Measurements from ENCODE around the gene EIF5AL1. TPM values are rescaled to one million over a fixed set of nuclear protein-coding genes. Genes with fewer than 3 reads are reported as not detected.

Gene EIF5AL1
- total and polyA plus RNA-seq, 2 of the 4 experiments (the other 2 are of a cell fraction) = 1.1 to 1.4 TPM

GRCh38 chr10:79547973-79548372, 35.6 kb downstream of the EIF5AL1 start:
- ATAC-seq (ENCODE audit: low read depth) = no peak
- CTCF ChIA-PET = no interaction called here

More at GRCh38 chr10:79547973-79548372, 35.6 kb downstream of the EIF5AL1 start:
- no CpG with 5 or more reads among the region's 3 CpGs for WGBS, 2 experiments (ENCODE audit: extremely low coverage in 2 of 2, insufficient read length in 1 of 2)
- Histone ChIP-seq H3K27ac (ENCODE audit: insufficient read depth, low read length) (no peak overlapping the region), H3K27me3 (ENCODE audit: control insufficient read depth, insufficient read depth, low read length) (peaks cover 38% of the 10 kb centered on the region), H3K79me1 (ENCODE audit: low read depth in 1 of 2, low read length in 2 of 2) (no peaks in the 10 kb centered on the region), H3K18ac (ENCODE audit: low read depth, low read length) (no peak overlapping the region), H3K9me1 (ENCODE audit: insufficient read depth, low read length) (no peaks in the 10 kb centered on the region), H2BK5ac (ENCODE audit: low read depth, low read length, poor library complexity, severe bottlenecking) (no peak overlapping the region), H2AK9ac (replicated peaks; ENCODE audit: low read depth, low read length, poor library complexity) (no peak overlapping the region), H2BK15ac (ENCODE audit: low read depth, low read length) (no peak overlapping the region), H4K20me1 (ENCODE audit: insufficient read depth, low read length) (no peaks in the 10 kb centered on the region; the same call in 1 of the 2 replicates), H2AK5ac (ENCODE audit: low read depth, low read length) (no peak overlapping the region), H3K9me3 (ENCODE audit: control insufficient read depth, insufficient read depth, low read length) (no peaks in the 10 kb centered on the region), H2BK20ac (ENCODE audit: low read depth, low read length) (no peak overlapping the region), H3K23ac (ENCODE audit: low read depth, low read length) (no peak overlapping the region), H3K4me2 (ENCODE audit: low read depth, low read length) (no peak overlapping the region), H2BK120ac (ENCODE audit: low read depth, low read length) (no peak overlapping the region), H2AFZ (replicated peaks; ENCODE audit: low read length, poor library complexity) (no peak overlapping the region), H3K36me3 (ENCODE audit: control insufficient read depth, insufficient read depth, low read length) (no peaks in the 10 kb centered on the region), H3K56ac (ENCODE audit: extremely low read depth, insufficient read depth, low read length) (no peak overlapping the region), H4K5ac (ENCODE audit: low read depth, low read length) (no peak overlapping the region), H4K8ac (ENCODE audit: low read depth in 2 of 2, low read length in 2 of 2) (no peak overlapping the region), H3K9ac (ENCODE audit: low read depth, low read length) (no peak overlapping the region), H3K4me1 (ENCODE audit: control insufficient read depth, insufficient read depth, low read length) (no peaks in the 10 kb centered on the region), H3K4me3 (ENCODE audit: insufficient read depth, low read depth, low read length) (no peak overlapping the region), H4K91ac (ENCODE audit: insufficient read depth, low read depth, low read length) (no peak overlapping the region), H3K14ac (replicated peaks; ENCODE audit: low read depth, low read length) (no peak overlapping the region), H3K4ac (ENCODE audit: low read depth, low read length) (no peak overlapping the region)
- in situ Hi-C loops (cut with MboI; ENCODE audit: low sequenced_read_pairs) = no loop called here
- intact Hi-C loops (cut with micrococcal nuclease) = loop anchor here (10.0 kb wide), 1 partner anchor 587 kb away; the partner anchor contains the start of gene PLAC9
- dilution Hi-C loops (cut with HindIII; ENCODE audit: low sequenced_read_pairs, unreplicated experiment) = no loop called here
- POLR2A ChIA-PET (ENCODE audit: unreplicated experiment) = no interaction called here
- no peak for DNase-seq
- no TSS peak for BruUV-seq (replicated peaks)
- no peak for TF ChIP-seq CEBPB (IDR thresholded peaks at IDR 0.05; ENCODE audit: low read depth, low read length)
- no peak for TF ChIP-seq RAD21 (IDR thresholded peaks at IDR 0.05; ENCODE audit: low read length)
- no peak for TF ChIP-seq FOS (IDR thresholded peaks at IDR 0.05; ENCODE audit: low read depth, low read length)
- TF ChIP-seq RCOR1 (IDR thresholded peaks at IDR 0.05; ENCODE audit: insufficient replicate concordance, low read length) = no peak
- TF ChIP-seq BHLHE40 (IDR thresholded peaks at IDR 0.05; ENCODE audit: low read depth, low read length) = no peak

Measured in IMR-90 (cell line).